ENCODE results near the gene DOCK2.

- TF ChIP-seq CTCF (conservative IDR thresholded peaks at IDR 0.05; ENCODE audit: low read depth, low read length) (no peak), EZH2 (IDR thresholded peaks at IDR 0.05; ENCODE audit: borderline replicate concordance, low read depth, low read length, poor library complexity, severe bottlenecking) (no peak)
Measured at GRCh38 chr5:169805527-169805934, 168.5 kb downstream of the DOCK2 start.

All from A673 (cell line).